HUDEP-2 (cell line): ENCODE measurements around the gene MAPK8IP3.
"Not testable (repeated sequence)": the region's sequence is repeated elsewhere in the genome, so short reads cannot be mapped to it uniquely, and the experiment has no call there.

ENCODE experiments used
- DNase-seq, 76 experiments: peaks; one replicate each; lab custom pipeline; 2025; ENCODE audit not compliant: unreplicated experiment in 76 of 76; lab: John Stamatoyannopoulos, UW

Gene MAPK8IP3

DNA sequence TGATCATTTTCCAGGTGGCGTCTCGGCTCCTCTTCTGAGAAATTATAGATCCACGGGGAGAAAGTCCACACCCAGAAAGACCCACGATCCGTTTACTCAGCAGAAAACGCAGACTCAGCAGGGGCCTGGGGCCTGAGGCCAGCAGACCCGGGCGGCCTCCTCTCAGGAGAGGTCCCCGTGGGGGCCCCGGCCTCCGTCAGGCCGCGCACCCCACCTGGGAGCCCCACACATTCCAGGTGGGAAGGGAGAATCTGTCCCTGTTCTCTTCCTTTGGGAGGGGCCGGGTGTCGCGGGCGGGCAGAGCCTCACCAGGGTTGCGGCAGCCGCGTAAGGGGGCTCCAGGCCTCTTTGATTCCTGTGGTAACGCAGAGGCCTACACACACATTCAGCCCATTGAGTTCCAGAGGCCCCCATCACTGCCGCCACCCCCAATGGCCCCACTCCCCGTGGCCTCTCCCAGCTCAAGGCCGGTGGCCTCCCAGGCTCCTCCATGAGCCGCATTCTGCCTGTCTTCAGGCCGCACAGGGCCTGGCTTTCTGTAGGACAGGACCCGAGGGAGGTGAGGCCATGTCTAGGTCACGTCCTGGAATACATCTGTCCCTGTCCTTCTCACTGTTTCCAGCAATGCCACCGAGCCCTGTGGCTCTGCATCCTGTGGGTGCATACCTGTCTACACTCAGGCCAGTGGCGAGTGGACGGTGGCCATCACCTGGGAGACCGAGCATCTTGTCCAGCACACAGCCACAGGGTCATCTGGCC is 89.1 kb downstream of the MAPK8IP3 start:
- no peak for DNase-seq

DNA sequence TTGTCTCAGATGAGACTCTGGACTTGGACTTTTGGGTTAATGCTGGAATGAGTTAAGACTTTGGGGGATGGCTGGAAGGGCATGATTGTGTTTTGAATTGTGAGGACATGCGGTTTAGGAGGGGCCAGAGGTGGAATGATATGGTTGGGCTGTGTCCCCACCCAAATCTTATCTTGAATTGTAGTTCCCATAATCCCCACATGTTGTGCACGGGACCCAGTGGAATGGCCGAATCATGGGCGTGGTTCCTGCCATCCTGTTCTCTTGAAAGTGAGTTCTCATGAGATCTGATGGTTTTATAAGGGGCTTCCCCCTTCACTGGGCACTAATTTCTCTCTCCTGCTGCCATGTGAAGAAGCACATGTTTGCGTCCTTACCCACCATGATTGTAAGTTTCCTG is 93.3 kb downstream of the MAPK8IP3 start:
- not testable (repeated sequence) for DNase-seq

DNA sequence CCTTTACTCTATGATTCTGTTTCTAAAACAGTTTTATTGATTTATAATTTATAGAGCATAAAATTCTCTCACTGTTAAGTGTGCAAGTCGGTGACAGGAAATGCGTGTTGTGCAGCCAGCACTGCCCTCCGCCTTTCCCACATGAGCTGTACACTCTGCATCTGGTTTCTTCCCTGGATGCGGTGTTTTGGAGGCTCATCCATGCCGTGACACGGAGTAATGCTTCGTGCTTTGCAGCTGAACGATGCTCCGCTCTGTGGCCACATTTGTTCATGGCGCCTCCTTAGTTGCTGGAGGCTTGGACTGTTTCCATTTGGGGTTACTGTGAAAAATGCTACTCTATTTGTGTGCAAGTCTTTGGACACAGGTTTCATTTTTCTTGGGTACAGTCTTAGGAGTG is 94.7 kb downstream of the MAPK8IP3 start:
- DNase-seq = no peak

DNA sequence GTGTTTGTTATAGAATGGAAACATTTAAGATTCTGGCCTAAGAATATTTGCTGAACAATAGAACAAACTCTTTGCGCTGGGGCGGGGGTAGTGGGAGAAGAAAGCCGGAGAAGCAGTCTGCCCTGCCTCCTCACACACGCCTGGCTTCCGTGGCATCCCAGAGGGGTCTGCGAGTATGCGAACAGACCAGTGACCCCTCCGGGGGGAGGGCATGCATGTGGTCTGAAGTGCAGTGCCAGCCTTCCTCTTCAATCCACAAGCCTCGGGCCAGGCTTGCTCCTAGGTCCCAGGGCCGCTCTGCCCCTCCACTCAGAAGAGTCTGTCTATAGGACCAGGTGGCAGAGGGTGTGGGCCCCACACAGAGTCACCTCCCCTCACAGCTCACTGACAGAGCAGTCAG is 101.6 kb downstream of the MAPK8IP3 start:
- no peak for DNase-seq

DNA sequence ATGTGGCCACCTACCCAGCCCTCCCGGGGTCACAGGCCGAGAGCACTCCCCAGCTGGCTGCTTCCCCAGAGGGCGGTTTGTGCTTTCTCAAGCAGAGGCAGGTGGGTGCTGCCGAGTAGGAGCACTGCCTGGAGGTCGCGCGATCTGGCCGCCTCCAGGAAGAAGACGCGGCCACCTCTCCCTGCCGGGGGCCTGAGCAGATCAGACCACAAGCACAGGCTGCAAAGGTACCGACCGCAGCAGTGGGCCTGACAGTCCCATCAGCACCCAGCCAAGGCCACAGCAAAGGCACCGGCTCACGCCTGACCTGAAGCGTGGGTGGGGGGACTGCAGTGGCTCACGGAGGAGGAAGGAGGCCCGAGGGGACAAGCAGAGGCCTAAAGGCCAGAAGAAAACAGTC is 102.7 kb downstream of the MAPK8IP3 start:
- no peak for DNase-seq

DNA sequence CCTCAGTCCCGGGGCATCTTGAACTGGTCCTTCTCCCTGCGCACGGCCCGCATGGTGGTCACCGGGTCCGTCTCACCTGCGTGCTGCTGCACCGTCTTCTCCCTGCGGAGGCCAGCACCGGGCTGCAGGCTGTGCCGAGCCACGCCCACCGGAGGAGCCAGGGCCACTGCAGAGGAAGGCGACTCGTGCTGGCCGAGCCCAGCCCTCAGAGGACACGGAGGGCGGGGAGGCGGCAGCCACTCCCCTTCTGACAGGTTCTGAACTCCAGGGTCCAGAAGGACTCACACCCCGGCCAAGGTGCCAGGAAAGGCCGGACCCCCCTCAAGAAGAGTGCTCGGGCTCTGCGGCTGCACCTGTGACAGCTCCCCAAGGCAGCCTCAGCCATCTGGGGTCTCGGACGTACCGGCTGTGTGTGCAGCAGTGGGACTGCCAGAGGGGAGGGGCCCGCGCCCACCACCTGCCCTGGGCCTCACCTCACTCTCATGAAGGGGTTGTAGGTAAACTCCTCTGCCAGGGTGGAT is 103.3 kb downstream of the MAPK8IP3 start:
- no peak for DNase-seq

DNA sequence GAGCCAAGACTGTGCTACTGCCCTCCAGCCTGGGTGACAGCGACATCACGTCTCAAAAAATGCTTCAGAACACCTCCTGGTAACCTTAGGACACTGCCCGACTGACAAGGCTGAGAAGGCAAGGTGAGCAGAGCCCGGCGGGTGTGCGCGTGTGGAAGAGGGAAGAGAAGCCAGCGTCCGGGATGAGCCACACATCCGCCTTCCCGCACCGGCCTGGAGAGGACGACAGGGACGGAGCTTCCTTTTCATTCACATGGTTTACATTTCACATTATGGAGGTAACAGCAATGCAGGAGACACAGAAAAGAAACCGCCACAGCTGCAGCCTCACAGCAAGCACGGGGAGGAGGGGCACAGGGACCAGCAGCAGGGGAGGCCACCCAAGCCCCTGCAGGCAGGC is 104.1 kb downstream of the MAPK8IP3 start:
- no peak for DNase-seq

DNA sequence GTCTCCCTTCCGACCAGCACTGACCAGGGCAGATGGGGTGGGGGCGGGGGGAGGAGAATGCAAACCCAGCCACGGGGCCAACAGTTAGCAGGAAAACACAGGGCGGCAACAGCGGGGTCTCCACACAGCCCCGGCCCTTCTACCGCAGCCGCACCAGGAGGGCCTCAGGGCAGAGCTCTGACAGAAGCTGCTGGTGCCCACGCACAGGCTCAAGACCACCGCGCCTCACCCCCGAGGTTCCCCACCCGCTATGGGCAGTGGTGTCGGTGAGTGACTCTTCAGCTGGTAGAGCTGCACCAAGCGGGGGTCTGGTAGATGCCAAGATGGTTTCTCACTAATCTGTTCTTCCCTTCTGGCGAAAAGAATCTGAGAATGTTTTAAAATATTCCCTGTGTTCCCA is 104.5 kb downstream of the MAPK8IP3 start:
- DNase-seq = no peak

DNA sequence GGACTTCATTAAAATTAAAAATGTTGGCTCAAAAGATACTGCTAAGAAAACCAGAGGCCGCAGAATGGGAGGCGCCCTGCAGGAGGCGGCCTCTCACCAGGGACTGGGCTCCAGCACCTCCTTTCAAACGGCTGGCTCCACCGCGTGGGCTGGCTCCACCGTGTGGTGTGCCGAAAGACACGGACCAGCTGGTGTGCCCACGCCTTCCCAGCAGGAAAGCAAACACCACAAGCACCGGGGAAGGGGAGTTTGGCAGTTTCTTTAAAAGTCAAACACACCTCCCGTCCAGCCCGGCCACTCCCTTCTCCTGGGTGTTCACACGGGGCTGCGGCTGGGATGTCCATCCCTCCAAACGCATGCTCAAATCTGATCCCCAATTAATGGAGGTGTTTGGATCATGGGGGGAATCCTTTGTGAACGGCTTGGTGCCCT is 106.8 kb downstream of the MAPK8IP3 start:
- peak in 67 of 76 experiments; percentile 10 to 87 (median 69) for DNase-seq

DNA sequence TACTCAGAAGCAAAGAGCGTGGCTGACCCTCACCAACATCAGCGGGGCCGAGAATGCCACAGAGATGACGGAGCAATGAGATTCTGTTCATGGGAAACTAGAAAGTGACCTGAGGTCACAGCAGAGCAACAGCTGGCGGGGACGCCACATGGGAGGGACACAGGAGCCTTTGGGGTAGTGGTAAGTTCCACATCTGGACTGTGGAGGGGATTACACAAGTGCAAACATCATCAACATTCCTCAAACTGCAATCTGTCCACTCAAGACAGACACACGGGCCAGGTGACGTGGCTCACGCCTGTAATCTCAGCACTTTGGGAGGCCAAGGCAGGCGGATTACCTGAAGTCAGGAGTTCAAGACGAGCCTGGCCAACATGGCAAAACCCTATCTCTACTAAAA is 109.5 kb downstream of the MAPK8IP3 start:
- no peak for DNase-seq

DNA sequence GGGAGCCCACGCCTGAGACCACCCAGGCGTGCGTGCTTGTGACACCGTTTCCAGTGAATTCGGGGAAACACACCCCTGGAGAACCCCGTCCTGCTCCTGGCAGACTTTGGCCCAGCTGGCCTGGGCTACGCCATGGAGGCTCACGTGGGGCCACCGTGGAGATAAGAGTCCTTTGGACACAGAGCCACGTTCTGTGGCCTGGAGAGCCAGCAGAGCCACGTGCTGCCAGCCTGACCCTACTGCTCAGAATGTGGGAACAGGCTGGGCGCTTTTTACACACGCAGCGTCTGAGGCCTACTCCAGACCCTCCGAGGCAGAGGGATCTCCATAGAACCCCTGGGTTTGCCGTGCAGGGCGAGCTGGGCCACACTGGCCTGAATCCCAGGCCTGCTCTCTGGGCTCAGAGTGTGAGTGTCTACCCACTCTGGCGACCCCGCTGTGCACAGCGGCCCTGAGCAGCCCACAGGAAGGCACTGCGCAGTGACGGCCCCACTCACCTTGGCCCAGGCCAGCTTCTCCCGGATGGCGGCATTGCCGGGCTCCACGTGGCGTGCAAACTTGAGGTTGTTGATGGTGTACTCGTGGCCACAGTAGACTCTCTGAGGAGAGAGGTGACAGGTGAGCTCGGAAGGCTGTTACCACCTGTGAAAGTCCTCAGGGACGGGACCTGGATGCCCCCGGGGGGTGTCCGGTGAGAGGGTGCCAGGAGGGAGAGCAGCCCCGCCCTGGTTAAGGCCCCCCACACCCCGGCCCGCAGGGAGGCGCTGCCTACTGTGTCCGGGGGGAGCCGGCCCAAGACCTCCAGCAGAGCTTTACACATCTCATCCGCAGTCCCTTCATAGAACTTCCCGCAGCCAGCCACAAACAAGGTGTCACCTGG is 110.6 kb downstream of the MAPK8IP3 start:
- DNase-seq = no peak

DNA sequence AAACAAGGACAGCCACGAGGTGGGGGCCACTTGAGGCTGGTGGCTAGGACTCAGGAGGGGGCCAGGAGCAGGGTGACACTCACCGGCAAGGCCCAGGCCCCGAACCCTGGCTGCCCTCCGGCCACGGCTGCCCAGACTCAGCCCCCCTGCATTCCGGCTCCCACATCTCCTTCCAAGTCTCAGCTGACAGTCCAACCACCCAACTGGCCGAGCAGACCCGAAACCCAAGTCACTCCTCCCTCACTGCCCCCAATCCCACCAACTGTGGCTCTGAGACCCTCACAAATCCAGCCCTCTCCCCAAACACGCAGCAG is 111.2 kb downstream of the MAPK8IP3 start:
- no peak for DNase-seq

DNA sequence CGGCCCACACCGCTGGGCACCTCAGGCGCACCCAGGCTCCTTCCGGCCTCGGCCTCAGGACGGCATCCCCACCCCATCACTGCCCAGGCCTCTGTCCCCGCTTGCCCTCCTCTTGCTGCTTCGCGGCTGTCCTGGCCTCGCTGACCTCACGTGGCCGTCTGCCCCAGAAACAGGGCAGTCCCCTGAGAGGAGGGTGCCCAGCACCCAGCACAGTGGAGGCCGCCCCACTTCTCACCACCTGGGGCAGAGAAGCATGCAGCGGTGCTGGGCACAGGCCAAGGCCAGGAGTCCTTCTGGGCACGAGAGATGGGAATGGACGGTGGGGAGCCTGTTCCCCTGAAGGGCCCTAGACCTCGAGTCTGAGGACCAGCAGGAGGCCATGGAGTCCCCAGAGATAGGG is 111.7 kb downstream of the MAPK8IP3 start:
- no peak for DNase-seq

DNA sequence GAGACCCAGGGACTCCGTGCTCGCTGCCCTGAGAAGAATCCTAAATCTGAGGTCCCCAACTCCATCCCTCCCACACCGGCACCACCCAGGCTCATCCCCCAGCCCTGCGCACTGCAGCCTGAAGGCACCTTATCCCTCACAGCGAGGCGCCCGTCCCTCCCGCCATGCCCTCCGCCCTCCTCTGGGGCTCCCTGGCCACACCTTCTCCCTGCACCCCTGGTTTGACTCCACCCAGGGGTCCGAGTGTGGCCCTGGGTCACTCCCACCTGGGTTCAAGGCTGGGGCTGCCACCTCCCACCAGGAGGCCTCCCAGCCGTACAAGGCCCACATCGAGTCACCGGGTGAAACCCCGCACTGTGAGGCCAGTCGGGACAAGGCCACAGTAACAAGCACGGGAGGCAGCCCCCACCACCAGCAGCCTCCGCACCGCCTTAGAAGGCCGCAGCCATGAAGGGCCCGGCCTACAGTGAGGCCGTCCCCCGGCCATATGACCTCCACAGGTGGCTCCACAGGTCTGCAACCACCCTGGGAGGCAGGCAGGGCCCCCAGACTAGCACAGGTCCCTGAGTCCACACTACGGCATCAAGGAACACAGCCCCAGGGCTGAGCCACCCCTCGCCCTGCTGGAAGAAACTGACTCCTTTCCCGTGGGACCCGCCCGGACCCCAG is 112.3 kb downstream of the MAPK8IP3 start:
- no peak for DNase-seq

DNA sequence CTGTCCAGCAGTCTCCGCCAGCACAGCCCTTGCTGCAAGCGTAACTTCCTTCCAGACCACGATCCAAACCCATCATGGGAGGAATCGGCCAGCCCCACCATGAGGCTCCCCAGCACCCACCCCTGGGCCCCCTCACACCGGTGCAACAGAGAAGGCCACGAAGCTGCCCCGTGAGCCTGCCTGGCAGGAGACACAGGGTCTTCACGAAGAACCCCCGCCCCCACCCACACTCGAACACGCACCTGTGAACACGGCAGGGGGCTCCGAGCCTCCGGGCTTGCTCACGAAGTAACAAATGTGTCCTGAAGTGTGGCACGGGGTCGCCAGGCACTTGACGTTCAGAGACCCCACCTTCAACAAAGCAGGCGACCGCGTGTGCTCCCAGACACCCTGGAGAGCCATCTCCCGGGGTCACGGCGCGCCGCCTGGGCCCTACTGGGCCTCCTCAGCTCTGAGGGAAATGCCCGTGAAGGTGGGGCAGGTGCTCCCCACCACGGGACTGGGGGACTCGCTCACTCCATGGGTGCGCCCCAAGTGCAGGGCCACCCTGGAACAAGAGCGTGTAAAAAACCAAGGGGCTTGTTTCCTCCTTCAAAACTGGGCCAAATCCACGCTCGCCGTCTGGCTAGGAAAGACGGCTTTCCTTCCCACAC is 113.0 kb downstream of the MAPK8IP3 start:
- DNase-seq = no peak

DNA sequence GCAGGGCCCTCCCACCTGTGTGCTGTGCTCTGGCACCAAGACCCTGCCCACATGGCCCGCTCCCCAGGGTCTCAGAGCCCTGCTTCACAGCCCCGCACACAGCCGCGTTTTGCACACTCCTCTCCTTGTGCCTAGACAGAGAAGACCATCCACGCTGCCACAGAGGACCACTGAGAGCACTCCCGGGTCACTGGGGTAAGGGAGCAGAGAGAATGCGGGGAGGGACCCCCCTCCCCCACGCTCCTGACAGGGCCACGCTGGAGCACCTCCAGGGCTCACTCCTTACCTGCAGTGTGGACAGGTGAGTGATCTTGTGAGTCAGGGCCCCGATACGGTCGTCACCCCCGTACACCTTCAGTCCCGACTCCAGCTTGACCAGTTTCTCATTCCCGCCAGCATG is 113.6 kb downstream of the MAPK8IP3 start:
- no peak for DNase-seq
